HepG2 (cell line): ENCODE measurements around the gene RSPH9. TPM values are rescaled to one million over a fixed set of nuclear protein-coding genes. Genes with fewer than 3 reads are reported as not detected.

Experiments used
- CENPT ChIP-seq: sonication (generic); formaldehyde crosslinking; IDR thresholded peaks from 2 replicates; pipeline ENCODE4 v1.8.0; 2022; ENCODE audit warnings: low read depth, mild to moderate bottlenecking, moderate library complexity, missing genetic modification reagents
- NRL ChIP-seq: sonication (generic); formaldehyde crosslinking; IDR thresholded peaks from 2 replicates; pipeline ENCODE4 v1.5.0; 2020; ENCODE audit warnings: missing genetic modification reagents, mild to moderate bottlenecking, moderate library complexity, borderline replicate concordance
- SP4 ChIP-seq: sonication (generic); formaldehyde crosslinking; IDR thresholded peaks from 2 replicates; pipeline ENCODE4 v1.8.1; 2023; ENCODE audit warnings: mild to moderate bottlenecking, missing genetic modification reagents
- SRY ChIP-seq: sonication (generic); formaldehyde crosslinking; IDR thresholded peaks from 2 replicates; pipeline ENCODE4 v1.8.0; 2022; ENCODE audit warnings: mild to moderate bottlenecking, missing genetic modification reagents
- XRCC5 ChIP-seq: fragments of 200-400 bp; formaldehyde crosslinking; optimal IDR thresholded peaks from 2 replicates; pipeline ENCODE3; 2017; ENCODE audit warnings: mild to moderate bottlenecking, low read length
- ZNF101 ChIP-seq: sonication (generic); formaldehyde crosslinking; IDR thresholded peaks from 2 replicates; pipeline ENCODE4 v1.4.0; 2020; ENCODE audit warnings: mild to moderate bottlenecking, low read depth, missing genetic modification reagents, borderline replicate concordance
- ZNF530 ChIP-seq: sonication (generic); formaldehyde crosslinking; IDR thresholded peaks from 2 replicates; pipeline ENCODE4 v1.5.0; 2020; ENCODE audit warnings: low read depth, mild to moderate bottlenecking, missing genetic modification reagents
- ZNF761 ChIP-seq: sonication (generic); formaldehyde crosslinking; conservative IDR thresholded peaks from 2 replicates; pipeline ENCODE4 v1.4.0; 2020; ENCODE audit warnings: mild to moderate bottlenecking, missing genetic modification reagents
- polyA plus RNA-seq, 8 experiments: library from polyadenylated mRNA; depleted of rRNA in 3 of 8; stranded (reverse) in 7 of 8; unstranded in 1 of 8; fragments of >200 nt; fragmentation: Illumina TruSeq in 4 of 8; extraction: Trizol in 4 of 8; gene quantifications; 2 replicates each; pipeline versions ENCODE4 v1.2.1 to v1.2.3, GENCODE V29; 2011 to 2016; ENCODE audit warnings: low read depth in 4 of 8, missing spikeins in 1 of 8, mixed read lengths in 1 of 8; ENCODE audit not compliant: insufficient read depth in 1 of 8
- total RNA-seq, 5 experiments: library from RNA; depleted of rRNA; stranded (reverse); fragments of >200 nt; fragmentation: Illumina TruSeq; extraction: Trizol; gene quantifications; 2 replicates each; pipeline ENCODE4 v1.2.3, GENCODE V29; 2016; ENCODE audit warnings: low read depth in 1 of 5
- TF ChIP-seq, protein P1 (sequence below): sonication (generic); formaldehyde crosslinking; IDR thresholded peaks from 2 replicates; pipeline ENCODE4 v1.5.0; 2020; ENCODE audit warnings: mild to moderate bottlenecking, missing genetic modification reagents
- TF ChIP-seq, protein P2 (sequence below): sonication (generic); formaldehyde crosslinking; IDR thresholded peaks from 2 replicates; pipeline ENCODE4 v1.8.1; 2023; ENCODE audit warnings: missing genetic modification reagents, inconsistent platforms, borderline replicate concordance

The RSPH9 gene
- total and polyA plus RNA-seq, 2 of the 13 experiments (the other 11 are each of a cell fraction or from before 2014, with no cell fraction given): 0.04 TPM; not detected in 1

DNA sequence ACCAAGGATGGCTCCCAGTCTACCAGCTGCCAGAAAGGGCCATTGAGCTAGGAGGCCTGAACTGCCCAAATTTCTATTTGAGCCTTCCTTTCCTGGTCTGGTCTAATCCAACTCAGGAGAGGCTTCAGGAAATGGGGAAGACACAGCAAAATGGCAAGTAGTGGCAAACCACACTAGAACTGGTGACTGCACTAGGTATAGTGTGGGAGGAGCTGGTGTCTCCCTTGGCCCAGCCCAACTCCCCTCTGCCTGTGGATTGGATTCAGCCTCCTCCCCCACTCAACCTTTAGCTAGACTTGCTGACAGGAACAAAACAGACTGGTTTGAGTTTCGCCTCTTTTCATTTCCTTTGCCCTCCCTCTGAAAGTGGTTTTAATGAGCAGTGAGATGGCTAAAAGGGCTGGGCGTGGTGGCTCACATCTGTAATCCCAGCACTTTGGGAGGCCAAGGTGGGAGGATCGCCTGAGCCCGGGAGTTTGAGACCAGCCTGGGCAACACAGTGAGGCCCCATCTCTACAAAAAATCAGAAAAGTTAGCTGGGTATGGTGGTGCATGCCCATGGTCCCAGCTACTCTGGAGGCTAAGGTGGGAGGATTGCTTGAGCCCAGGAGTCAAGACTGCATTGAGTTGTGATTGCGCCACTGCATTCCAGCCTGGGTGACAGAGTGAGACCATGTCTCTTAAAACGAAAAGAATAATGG, 25.2 kb downstream of the RSPH9 start (continued):
- TF ChIP-seq ZNF101 (no peak), SRY (CRISPR knock-in tag) (no peak), SP4 (CRISPR knock-in tag) (no peak), ZNF530 (CRISPR knock-in tag) (no peak), XRCC5 (no peak), NRL (CRISPR knock-in tag) (peak; percentile 74; the same call in 1 of the 2 replicates), CENPT (0 out of 2 replicates have a peak, but pooled peaks have one; percentile 7), ZNF761 (CRISPR knock-in tag) (0 out of 2 replicates have a peak, but pooled peaks have one; percentile 48)
- TF ChIP-seq, protein P1, sequence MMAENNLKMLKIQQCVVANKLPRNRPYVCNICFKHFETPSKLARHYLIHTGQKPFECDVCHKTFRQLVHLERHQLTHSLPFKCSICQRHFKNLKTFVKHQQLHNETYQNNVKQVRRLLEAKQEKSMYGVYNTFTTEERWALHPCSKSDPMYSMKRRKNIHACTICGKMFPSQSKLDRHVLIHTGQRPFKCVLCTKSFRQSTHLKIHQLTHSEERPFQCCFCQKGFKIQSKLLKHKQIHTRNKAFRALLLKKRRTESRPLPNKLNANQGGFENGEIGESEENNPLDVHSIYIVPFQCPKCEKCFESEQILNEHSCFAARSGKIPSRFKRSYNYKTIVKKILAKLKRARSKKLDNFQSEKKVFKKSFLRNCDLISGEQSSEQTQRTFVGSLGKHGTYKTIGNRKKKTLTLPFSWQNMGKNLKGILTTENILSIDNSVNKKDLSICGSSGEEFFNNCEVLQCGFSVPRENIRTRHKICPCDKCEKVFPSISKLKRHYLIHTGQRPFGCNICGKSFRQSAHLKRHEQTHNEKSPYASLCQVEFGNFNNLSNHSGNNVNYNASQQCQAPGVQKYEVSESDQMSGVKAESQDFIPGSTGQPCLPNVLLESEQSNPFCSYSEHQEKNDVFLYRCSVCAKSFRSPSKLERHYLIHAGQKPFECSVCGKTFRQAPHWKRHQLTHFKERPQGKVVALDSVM (CRISPR knock-in tag): peak; percentile 67
- TF ChIP-seq, protein P2, sequence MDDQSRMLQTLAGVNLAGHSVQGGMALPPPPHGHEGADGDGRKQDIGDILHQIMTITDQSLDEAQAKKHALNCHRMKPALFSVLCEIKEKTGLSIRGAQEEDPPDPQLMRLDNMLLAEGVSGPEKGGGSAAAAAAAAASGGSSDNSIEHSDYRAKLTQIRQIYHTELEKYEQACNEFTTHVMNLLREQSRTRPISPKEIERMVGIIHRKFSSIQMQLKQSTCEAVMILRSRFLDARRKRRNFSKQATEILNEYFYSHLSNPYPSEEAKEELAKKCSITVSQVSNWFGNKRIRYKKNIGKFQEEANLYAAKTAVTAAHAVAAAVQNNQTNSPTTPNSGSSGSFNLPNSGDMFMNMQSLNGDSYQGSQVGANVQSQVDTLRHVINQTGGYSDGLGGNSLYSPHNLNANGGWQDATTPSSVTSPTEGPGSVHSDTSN: no peak
